Measurements from ENCODE around the gene THEM5.

DNA sequence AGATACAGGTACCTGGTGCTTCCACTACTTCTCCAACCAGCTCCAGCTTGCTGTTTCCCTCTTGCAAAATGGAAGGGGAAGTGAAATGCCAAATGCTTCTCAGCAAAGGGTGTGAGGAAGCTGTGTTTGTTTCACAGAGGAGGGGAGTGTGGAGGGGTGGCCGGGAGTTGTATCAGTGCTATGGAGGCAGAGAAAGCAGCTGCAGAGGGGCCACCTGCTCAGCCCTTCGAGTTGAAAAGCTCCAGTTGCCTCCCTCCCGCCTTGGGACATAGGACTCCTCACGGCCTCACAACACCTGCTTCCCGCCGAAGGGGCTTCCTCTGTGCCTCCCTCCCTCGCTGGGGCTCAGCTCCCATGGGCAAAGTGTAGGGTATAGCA, 36.2 kb downstream of the THEM5 start:
- TF ChIP-seq, protein P1, sequence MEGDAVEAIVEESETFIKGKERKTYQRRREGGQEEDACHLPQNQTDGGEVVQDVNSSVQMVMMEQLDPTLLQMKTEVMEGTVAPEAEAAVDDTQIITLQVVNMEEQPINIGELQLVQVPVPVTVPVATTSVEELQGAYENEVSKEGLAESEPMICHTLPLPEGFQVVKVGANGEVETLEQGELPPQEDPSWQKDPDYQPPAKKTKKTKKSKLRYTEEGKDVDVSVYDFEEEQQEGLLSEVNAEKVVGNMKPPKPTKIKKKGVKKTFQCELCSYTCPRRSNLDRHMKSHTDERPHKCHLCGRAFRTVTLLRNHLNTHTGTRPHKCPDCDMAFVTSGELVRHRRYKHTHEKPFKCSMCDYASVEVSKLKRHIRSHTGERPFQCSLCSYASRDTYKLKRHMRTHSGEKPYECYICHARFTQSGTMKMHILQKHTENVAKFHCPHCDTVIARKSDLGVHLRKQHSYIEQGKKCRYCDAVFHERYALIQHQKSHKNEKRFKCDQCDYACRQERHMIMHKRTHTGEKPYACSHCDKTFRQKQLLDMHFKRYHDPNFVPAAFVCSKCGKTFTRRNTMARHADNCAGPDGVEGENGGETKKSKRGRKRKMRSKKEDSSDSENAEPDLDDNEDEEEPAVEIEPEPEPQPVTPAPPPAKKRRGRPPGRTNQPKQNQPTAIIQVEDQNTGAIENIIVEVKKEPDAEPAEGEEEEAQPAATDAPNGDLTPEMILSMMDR (IDR thresholded peaks at IDR 0.05) = no peak
- no peak for TF ChIP-seq POLR2A (IDR thresholded peaks at IDR 0.05)

Data from uterus (tissue), 2 donors.